Right ventricle myocardium inferior (tissue), 1 donor: ENCODE data around the gene CCDC50. TPM values are rescaled to one million over a fixed set of nuclear protein-coding genes. Genes with fewer than 3 reads are reported as not detected.

Experiments used
- ATAC-seq: fragments of 200-7000 bp; cut with Tn5 transposase; one replicate; pipeline ENCODE4 v1.9.1; 2020; ENCODE audit warnings: mild to moderate bottlenecking, moderate library complexity
- DNase-seq: peaks from one replicate; pipeline ENCODE4 v3.0.0; 2021; ENCODE audit errors: missing footprints
- intact Hi-C: fragments of 100-400 bp; cut with DNase I; formaldehyde crosslinking; loops from one replicate; pipeline ENCODE4 v1.11.0; 2022
- total RNA-seq: library from RNA; stranded (reverse); fragmentation: NEBNext Ultra II Directional; extraction: Animal tissue kit (Norgen Biotek cat#: 25700); gene quantifications from one replicate; pipeline ENCODE4 v1.2.1, GENCODE V29; 2021
- donor health status: DM: no; HTN: yes; CAD: no; lungs with severe emphysema.

CCDC50 gene
- total RNA-seq, 1 donor from 2014 or later: 57.8 TPM

DNA sequence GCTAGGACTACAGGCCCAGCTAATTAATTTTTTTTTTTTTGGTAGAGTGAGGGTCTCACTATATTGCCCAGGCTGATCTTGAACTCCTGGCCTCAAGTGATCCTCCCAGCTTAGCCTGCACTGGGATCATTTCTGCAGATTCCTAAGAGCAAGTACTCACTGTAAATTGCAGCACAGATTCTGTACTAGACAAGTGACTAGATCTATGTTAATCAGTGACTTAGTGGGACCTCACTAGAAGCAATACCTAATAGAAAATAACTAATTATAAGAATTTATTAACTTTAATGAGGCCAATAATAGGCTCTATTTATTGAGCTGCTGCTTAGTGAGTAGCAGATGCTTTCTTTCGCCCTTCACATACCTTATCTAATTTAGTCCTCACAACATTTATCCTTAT is 11.8 kb downstream of the CCDC50 start:
- DNase-seq (no peak), ATAC-seq (no peak)
- intact Hi-C loops: no loop called here

DNA sequence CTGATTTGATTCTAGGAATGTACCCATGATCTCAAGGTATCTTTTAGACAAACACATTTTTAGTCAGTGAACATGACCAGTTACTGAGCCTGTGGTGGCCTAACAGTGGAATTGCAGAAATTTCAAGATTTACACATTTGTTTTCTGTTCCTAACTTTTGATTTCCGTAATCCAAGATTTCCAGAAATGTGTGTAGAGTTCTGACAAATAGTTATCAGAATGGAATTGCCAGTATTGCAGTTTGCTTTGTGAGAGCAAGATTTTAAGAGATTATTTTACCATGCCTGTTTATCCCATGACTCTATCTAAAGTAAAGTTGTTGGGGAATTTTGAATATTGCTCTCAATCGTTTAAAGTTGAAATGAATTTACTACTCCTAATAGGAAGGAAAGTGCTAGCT is 12.8 kb downstream of the CCDC50 start:
- no peak for DNase-seq
- intact Hi-C loops: no loop called here
- ATAC-seq: no peak

DNA sequence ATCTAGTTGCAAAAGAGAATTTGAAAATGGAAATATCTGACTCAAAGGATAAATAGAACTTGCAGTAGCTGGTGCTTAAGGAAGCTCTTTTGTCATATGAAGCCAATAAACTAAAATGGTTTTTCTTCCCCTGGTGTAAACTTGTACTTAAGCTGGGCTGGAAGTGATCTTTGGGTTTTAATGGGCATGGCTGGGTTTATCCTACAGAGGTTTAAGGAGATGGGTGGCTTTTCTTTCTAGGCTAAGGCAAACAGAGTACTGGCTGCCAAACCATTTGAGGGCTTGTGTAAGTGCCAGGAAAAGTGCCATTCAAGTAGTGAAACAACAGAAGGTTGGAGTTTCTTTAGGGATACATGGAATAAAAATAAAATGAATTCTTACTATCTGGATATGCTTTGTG is 13.2 kb downstream of the CCDC50 start:
- no peak for ATAC-seq
- intact Hi-C loops: no loop called here
- DNase-seq: no peak

DNA sequence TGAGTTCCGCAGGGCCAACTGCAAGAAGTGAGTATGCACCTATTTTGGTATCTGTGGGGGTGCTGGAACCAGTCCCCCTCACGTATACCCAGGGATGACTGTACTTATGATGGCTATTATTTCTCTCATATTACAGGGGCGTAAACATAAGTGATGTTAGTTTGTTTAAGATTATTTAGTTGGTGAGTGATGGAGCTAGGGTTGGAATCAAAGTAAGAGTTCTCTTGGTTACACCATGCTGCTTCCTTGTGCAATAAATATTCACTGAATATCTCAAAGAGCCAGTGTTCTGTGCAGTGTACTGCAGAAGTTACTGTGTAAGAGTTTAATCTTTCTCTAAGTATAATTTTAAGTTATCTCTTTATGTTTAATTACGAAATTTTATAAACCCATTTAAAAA is 13.9 kb downstream of the CCDC50 start:
- peak; percentile 33 for ATAC-seq
- DNase-seq: no peak
- intact Hi-C loops: no loop called here

DNA sequence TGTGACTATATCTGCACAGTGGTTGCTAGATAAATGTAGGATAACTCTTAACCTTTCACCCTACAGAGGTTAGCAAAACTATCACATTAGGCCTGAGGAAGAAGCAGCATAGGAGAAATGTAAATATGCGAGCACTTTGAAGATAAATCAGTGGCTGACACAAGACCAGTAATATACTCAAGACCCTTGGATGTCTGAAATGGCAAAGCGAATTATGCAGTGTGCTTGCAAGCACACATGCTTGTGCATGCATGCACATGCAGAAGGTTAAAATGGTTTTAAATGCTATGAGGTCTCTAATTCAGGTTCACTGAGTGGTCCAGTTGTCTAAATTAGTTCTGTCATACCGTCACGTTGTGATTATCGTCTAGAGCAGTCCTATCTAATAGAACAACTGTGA is 14.7 kb downstream of the CCDC50 start:
- intact Hi-C loops: no loop called here
- ATAC-seq: no peak
- DNase-seq: no peak

DNA sequence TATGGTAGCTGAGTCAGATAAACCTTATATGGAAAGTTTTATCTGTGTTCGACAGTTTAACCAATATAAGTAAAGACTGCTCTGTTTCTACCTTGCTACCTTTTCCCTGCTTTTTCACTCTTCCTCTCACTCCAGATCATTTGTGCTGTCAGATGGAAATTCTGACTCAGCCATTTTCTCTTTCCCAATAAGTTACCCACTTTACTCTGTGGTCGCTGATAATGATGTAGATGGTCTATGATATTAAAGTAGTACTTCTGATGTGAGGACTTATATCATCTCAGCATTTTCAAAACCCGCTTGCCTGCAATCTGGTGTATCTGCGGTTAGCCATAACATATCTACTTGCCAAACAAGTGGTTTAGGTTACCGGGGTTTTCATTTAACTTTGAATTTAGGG is 16.1 kb downstream of the CCDC50 start:
- no peak for ATAC-seq
- DNase-seq: no peak
- intact Hi-C loops: no loop called here

DNA sequence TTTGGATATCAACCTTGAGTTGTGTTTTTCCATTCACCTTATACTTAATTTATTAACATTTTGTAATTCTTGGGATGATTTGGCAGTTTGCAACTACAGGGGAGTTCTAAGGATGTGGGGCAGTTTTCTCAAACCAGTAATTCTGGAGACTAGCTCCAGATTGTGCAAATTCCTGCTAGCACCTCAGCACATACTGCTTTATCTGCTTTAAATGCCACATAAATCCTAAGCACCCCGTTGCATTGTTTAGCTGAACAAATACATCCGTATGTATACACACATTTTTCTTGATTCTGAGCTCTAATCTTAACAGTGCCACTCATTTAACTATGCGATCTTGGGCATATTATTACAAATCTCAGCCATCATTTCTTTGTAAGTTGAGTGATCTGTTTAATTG is 18.0 kb downstream of the CCDC50 start:
- no peak for DNase-seq
- no peak for ATAC-seq
- intact Hi-C loops: no loop called here

DNA sequence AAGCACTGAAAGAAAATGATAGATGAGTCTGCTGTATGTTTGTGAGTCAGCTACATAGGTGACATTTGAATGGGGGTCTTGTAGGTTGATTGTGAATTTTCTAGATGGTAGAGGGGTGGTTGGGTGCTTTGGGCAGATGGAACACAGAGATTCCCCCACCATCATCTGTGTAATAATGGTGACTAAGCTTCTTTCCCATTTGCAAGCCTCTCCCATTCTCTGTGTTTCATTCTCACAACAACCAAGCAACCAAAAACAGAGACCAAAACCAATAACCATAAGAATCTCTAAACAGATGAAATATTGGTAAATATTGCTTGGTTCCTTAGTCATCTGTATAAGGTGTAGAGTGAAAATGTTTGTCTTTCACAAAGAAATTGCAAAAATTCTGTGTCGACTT is 18.9 kb downstream of the CCDC50 start:
- ATAC-seq: no peak
- intact Hi-C loops: no loop called here
- DNase-seq: no peak

DNA sequence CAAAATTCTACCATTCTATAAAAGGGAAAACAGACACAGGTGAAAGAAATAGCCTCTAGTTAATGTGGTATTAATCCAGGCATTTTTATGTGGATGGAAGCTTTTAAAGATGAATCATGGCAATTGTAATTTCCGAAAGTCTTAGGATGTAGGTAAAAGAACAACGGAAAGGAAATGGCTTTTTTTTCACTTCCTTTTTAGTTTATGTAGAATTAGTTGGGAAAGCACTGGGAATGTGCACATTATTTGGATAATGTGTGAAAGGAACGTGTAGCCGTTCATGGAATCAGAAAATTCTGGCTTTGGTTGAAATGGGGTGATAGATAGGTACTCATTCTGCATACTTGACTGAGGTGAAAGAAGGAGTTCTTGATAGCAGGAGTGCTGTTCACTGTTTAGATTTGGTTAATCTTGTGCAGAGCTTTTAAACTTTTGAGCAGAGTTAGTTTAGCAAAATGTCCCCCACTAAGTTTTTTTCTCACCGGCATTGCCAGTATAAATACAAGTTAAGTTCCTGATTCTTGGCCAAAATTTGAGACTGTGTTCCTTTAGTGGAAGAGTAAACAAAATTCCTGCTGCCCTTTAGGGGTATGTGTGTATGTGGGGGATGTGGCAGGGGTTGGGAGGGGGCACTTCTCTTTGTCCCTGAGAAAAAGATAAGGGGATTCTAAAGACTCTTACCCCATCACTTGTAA is 21.3 kb downstream of the CCDC50 start:
- ATAC-seq (no peak), DNase-seq (no peak)
- intact Hi-C loops: no loop called here

DNA sequence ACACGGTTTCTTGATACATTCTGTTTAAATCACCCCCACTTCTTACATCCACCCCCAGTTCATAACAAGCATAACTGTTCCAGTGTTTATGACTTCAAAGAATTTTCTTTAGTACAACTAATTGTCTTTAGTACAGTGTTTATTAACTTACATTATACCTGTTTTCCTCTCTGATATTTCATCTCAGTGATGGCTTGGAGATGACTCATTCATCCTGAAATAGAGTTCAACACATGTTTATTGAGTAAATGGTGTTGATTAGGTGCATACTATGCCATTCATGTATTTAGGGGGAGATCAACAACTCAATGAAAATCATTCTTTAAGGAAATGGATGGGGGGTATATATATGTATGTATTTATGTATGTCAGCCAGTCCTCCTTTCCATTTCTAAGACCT is 22.8 kb downstream of the CCDC50 start:
- ATAC-seq (no peak), DNase-seq (no peak)
- intact Hi-C loops: no loop called here

DNA sequence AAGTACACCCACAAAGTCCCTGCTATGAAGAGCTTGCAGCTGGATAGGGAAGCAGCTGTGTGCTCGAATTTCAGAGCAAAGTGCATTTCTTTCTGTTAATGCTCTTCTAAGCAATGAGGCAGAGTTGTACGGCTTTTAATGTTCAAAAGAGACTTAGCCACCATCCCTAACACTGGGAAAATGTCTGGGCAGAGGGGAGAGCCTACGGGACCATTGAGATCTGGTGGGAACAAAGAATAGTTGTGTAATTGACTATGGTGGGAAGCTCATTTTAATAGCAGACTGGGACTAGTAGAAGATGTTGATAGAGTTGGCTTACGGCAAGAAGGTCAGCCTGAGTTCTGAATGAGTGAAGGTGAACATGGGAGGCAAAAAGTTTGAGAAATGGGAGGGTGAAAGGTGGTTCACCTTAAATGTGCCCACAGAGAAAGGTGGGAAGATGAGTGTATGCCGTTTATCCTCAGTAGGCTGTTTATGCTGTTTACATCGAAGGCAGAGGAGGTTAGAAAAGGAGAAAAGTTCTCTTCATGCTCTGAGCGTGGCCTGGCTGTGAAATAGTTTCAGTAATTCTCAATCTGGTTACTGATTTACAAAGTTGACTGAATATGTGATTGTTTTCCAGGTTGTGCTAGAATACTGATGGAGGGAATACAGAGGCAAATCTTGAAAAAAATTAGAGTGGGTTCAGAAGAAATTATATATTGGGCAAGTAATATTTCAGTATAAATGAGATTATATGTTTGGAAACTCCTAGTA is 24.0 kb downstream of the CCDC50 start:
- ATAC-seq (no peak), DNase-seq (no peak)
- intact Hi-C loops: no loop called here

DNA sequence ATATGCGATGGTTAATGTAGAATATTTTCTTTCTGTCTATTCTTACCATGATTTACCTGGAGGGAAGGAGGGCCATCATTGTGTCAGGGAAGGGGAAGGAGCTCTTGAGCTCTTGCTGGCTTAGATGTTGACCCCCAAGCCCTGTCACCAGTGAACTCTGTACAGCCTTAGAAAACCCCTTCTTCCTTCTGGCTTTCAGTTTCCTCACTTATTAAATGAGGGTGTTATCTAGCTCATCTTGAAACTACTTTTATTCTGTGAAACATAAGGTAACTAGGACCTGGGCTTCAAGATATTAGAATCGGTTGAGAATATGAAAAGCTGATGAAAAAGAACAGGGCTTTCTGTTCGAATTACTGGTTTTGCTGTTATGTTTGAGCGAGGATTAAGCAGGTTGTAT is 26.2 kb downstream of the CCDC50 start:
- DNase-seq (no peak), ATAC-seq (no peak)
- intact Hi-C loops: no loop called here

DNA sequence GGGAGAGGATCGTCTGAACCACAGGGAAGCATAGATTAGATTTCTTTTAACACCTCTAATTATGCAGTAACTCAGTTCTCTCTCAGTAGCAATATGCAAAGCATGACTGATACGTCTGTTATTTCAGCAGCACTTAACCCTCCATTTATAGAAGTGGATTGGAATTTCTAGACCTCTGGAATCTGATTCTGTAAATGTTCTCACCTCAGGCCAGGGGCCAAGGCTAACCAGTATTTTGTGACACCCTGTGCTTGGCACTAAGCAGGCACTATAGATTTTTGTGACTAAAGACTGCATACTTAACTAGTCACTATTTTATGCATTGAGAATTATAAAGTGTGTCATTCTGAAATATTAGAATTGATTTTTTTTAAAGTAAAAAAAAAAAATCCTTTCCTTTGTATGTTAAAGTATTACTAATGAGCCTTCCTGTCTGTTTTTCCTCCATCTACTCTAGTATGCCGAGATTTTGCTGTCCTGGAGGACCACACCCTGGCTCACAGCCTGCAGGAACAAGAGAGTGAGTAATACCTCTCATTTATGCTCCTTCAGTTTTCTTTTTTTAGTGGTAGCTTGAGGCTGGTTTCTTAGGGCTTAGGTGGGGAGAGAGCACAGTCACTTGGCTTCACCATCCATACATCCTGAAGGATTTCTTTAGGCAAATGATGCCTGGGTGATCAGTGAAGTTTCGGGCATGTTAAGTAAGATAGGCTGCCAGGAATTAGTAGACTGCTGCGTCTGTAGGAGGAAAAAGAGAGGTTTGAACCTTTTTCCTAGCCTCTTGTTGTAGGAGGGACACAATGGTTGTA is 27.6 kb downstream of the CCDC50 start:
- peak; percentile 50 for DNase-seq
- intact Hi-C loops: no loop called here
- ATAC-seq: peak; percentile 84

DNA sequence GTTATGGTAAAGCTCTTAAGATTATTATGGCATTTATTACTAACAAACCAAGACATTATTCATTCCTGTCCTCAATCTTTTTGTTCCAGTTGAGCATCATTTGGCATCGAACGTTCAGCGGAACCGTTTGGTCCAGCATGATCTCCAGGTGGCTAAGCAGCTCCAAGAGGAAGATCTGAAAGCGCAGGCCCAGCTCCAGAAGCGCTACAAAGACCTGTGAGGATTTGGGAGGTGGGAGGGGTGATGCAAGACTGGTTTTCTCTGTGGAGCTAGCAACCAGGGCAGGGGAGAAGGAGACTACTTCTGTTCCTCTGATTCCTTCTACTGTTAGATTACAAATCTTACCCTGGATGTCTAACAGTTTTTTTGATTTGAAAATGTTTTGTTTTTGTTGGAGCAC is 28.7 kb downstream of the CCDC50 start:
- intact Hi-C loops: no loop called here
- ATAC-seq (no peak), DNase-seq (no peak)

DNA sequence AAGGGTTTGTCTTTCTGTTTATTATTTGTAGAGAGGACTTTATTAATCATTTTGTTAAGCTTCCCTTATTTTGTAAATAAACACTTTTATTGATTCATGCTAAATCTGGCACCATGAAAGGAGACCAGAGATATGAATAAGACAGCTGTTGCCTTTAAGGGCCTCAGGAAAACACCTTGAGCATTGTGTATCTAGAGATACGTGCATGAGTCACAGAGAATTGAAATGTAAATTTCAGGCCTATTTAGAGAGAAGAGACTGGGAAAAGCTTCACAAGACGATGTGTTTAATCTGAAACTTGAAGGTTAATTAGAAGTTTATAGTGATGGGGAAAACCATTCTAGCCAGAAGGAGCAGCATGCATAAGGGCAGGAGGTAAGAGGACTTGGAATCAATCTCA is 29.7 kb downstream of the CCDC50 start:
- ATAC-seq: no peak
- DNase-seq: no peak
- intact Hi-C loops: no loop called here

DNA sequence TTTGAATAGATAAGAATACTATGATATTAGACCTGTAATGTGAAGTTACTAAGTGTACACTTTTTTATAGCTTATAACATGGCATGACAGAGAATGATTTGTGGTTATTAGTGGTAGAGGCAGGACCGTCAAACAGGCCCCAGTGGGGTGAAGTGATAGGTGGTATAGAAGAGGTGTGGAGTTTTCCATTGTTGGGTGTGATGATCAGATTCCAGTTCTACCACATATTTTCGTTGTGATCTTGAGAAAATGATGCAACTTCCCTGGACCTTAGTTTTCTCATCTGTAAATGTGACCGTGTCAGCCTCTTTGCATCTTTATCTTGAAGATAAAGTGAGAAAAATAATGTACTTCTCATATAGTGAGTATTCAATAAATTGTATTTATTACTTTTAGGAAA is 31.4 kb downstream of the CCDC50 start:
- DNase-seq: no peak
- intact Hi-C loops: no loop called here
- no peak for ATAC-seq

DNA sequence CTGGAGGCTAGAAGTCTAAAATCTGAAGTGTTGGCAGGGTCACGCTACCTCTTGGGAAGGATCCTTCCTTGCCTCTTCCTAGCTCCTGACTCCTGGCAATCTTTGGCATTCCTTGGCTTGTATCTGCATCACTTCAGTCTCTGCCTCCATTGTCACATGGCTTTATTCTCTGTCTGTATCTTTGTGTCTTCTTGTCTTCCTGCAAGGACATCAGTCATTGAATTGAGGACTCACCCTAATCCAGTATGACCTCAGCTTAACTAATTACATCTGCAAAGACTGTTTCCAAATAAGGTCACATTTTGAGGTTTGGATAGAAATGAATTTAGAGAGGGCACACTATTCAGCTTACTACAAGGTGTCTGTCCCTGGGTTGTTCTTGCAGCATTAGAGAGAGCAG is 32.3 kb downstream of the CCDC50 start:
- intact Hi-C loops: no loop called here

DNA sequence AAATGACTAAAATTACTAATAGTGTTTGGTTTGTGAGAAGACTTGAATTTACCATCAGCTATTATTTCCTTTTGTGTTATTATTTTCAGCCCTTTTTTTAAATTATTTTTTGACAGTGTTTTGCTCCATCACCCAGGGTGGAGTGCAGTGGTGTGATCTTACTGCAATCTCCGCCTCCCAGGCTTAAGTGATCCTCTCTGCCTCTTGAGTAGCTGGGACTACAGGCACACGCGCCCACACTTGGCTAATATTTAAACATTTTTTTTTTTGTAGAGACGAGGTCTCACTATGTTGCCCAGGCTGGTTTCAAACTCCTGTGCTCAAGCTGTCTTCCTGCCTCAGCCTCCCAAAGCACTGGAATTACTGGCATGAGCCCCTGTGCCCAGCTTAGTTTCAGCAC is 32.8 kb downstream of the CCDC50 start:
- DNase-seq: no peak
- ATAC-seq: no peak
- intact Hi-C loops: no loop called here

More for the DNA sequence above, 32.3 kb downstream of the CCDC50 start:
- DNase-seq: no peak
- no peak for ATAC-seq

DNA sequence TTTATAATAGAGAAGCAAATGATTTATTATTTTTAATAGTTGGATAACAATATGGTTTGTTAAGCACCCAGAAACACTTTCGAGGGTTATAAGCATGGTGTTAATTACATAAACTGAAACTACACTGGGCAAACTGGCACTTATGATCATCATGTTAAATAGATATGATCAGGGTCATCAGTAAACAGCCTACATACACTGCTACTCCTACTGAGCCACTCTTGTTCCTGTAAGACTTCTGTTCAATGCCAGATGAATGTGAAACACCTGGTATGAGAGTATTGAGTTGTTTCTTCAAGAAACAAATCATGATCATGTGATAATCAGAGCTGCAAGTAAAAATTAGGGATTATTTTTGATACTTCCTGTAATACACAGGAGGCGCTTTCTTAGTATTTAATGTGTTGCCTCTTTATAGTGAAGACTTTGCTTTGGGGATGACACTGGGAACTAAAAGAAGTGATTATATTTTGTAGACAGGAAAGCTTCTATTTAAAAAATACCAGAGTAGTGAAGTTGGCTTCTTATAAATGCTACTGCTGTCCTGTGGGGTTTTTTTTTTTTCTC is 33.4 kb downstream of the CCDC50 start:
- no peak for DNase-seq
- ATAC-seq: no peak
- intact Hi-C loops: no loop called here

DNA sequence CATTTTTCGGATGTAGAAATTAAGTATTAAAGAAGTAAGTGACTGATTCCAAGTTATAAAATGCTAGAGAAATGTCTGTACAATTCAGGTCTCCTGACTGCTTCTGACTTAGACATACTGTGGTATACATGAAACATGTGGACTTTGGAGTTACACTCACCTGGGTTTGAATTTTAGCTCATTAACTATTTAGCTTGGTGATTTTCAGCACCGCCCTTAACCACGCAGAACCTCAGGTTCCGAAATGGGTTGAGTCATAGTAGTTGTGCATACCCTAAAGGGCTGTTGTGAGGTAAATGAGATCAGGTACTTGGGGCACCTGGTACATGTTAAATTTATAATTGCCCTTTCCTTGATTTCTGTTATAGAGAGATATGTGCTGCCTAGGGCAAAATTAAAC is 34.0 kb downstream of the CCDC50 start:
- intact Hi-C loops: no loop called here
- DNase-seq (no peak), ATAC-seq (no peak)
